SK-N-SH (cell line): Measurements from ENCODE around the gene C11orf68.

ENCODE experiments used
- ELF1 ChIP-seq: IDR thresholded peaks from 2 replicates; pipeline ENCODE4 v1.4.0; 2012
- JUND ChIP-seq: IDR thresholded peaks from 2 replicates; pipeline ENCODE4 v1.4.0; 2012
- POLR2AphosphoS5 ChIP-seq: IDR thresholded peaks from 2 replicates; pipeline ENCODE4 v1.6.1; 2012; ENCODE audit warnings: low read depth, low read length
- RAD21 ChIP-seq: IDR thresholded peaks from 2 replicates; pipeline ENCODE4 v1.6.1; 2012; ENCODE audit warnings: mild to moderate bottlenecking, low read length
- SIN3A ChIP-seq: IDR thresholded peaks from 2 replicates; pipeline ENCODE4 v1.6.1; 2012; ENCODE audit warnings: low read depth, mild to moderate bottlenecking, low read length, moderate library complexity, borderline replicate concordance
- TAF1 ChIP-seq: IDR thresholded peaks from 2 replicates; pipeline ENCODE4 v1.6.1; 2012; ENCODE audit warnings: low read depth, mild to moderate bottlenecking, low read length, moderate library complexity, borderline replicate concordance
- USF2 ChIP-seq: fragments of 150-350 bp; IDR thresholded peaks from 2 replicates; pipeline ENCODE4 v1.6.1; 2017; ENCODE audit warnings: antibody characterized with exemption, low read length, low read depth, borderline replicate concordance
- TF ChIP-seq, protein P1 (sequence below): fragments of 200-600 bp; sonication (generic); IDR thresholded peaks from 2 replicates; pipeline ENCODE4 v1.6.1; 2017; ENCODE audit warnings: antibody characterized with exemption, mild to moderate bottlenecking, moderate library complexity
- TF ChIP-seq, protein P2 (sequence below): IDR thresholded peaks from 2 replicates; pipeline ENCODE4 v1.6.1; 2012; ENCODE audit warnings: mild to moderate bottlenecking, low read depth, low read length, moderate library complexity

- TF ChIP-seq, protein P1, sequence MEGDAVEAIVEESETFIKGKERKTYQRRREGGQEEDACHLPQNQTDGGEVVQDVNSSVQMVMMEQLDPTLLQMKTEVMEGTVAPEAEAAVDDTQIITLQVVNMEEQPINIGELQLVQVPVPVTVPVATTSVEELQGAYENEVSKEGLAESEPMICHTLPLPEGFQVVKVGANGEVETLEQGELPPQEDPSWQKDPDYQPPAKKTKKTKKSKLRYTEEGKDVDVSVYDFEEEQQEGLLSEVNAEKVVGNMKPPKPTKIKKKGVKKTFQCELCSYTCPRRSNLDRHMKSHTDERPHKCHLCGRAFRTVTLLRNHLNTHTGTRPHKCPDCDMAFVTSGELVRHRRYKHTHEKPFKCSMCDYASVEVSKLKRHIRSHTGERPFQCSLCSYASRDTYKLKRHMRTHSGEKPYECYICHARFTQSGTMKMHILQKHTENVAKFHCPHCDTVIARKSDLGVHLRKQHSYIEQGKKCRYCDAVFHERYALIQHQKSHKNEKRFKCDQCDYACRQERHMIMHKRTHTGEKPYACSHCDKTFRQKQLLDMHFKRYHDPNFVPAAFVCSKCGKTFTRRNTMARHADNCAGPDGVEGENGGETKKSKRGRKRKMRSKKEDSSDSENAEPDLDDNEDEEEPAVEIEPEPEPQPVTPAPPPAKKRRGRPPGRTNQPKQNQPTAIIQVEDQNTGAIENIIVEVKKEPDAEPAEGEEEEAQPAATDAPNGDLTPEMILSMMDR: no peak
- TF ChIP-seq USF2: no peak
- TF ChIP-seq JUND: no peak
- no peak for TF ChIP-seq POLR2AphosphoS5
- TF ChIP-seq SIN3A: no peak
- TF ChIP-seq RAD21: no peak
- TF ChIP-seq ELF1: no peak
- no peak for TF ChIP-seq TAF1
- TF ChIP-seq, protein P2, sequence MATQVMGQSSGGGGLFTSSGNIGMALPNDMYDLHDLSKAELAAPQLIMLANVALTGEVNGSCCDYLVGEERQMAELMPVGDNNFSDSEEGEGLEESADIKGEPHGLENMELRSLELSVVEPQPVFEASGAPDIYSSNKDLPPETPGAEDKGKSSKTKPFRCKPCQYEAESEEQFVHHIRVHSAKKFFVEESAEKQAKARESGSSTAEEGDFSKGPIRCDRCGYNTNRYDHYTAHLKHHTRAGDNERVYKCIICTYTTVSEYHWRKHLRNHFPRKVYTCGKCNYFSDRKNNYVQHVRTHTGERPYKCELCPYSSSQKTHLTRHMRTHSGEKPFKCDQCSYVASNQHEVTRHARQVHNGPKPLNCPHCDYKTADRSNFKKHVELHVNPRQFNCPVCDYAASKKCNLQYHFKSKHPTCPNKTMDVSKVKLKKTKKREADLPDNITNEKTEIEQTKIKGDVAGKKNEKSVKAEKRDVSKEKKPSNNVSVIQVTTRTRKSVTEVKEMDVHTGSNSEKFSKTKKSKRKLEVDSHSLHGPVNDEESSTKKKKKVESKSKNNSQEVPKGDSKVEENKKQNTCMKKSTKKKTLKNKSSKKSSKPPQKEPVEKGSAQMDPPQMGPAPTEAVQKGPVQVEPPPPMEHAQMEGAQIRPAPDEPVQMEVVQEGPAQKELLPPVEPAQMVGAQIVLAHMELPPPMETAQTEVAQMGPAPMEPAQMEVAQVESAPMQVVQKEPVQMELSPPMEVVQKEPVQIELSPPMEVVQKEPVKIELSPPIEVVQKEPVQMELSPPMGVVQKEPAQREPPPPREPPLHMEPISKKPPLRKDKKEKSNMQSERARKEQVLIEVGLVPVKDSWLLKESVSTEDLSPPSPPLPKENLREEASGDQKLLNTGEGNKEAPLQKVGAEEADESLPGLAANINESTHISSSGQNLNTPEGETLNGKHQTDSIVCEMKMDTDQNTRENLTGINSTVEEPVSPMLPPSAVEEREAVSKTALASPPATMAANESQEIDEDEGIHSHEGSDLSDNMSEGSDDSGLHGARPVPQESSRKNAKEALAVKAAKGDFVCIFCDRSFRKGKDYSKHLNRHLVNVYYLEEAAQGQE: no peak
Measured at GRCh38 chr11:65962141-65962564, 43.3 kb upstream of the C11orf68 start.
